Transverse colon (tissue), 4 donors: ENCODE results near the gene DHRS1. TPM values are rescaled to one million over a fixed set of nuclear protein-coding genes. Genes with fewer than 3 reads are reported as not detected.
"Not testable (repeated sequence)": the region's sequence is repeated elsewhere in the genome, so short reads cannot be mapped to it uniquely, and the experiment has no call there.

Experiments
- DNase-seq: peaks from one replicate; pipeline ENCODE4 v3.0.0-alpha.2; 2019
- H3K27ac ChIP-seq, 4 donors: fragments of 200-600 bp; sonication (generic); 2 replicates each; pipeline ENCODE4 v1.5.1; 2016 to 2018; ENCODE audit warnings: inconsistent platforms in 4 of 4
- H3K27me3 ChIP-seq: fragments of 200-600 bp; sonication (generic); 2 replicates; pipeline ENCODE4 v1.5.1; 2017; ENCODE audit warnings: inconsistent platforms
- H3K36me3 ChIP-seq, 4 donors: fragments of 200-600 bp; sonication (generic); 2 replicates each; pipeline ENCODE4 v1.5.1; 2017 to 2019; ENCODE audit warnings: inconsistent platforms in 4 of 4
- H3K4me1 ChIP-seq, 4 donors: fragments of 200-600 bp; sonication (generic); 2 replicates each; pipeline ENCODE4 v1.5.1; 2017 to 2020; ENCODE audit warnings: inconsistent platforms in 4 of 4
- H3K4me3 ChIP-seq, 4 donors: fragments of 200-600 bp; sonication (generic); 1 replicate in 1 of 4; 2 replicates in 3 of 4; pipeline versions ENCODE4 v1.5.1 to v1.6.1; 2017 to 2019; ENCODE audit warnings: inconsistent platforms in 4 of 4
- H3K9me3 ChIP-seq, 2 donors: fragments of 200-600 bp; sonication (generic); 2 replicates each; pipeline ENCODE4 v1.5.1; 2017 to 2019; ENCODE audit warnings: inconsistent platforms in 2 of 2
- EP300 ChIP-seq: sonication (generic); formaldehyde crosslinking; IDR thresholded peaks from one replicate; pipeline ENCODE4 v1.6.1; 2017; ENCODE audit warnings: antibody characterized with exemption, low read depth
- POLR2A ChIP-seq: fragments of 450-650 bp; IDR thresholded peaks from one replicate; pipeline ENCODE4 v1.6.1; 2016; ENCODE audit warnings: antibody characterized with exemption, mild to moderate bottlenecking, moderate library complexity
- POLR2AphosphoS5 ChIP-seq, 3 donors: sonication (generic); formaldehyde crosslinking; IDR thresholded peaks; one replicate each; pipeline ENCODE4 v1.6.1; 2016; ENCODE audit warnings: antibody characterized with exemption in 3 of 3
- WGBS, 2 donors: methylation state at CpG; one replicate each; pipeline ENCODE4 v1.1.5; 2018; ENCODE audit warnings: low coverage in 1 of 2; 5-methylcytosine and 5-hydroxymethylcytosine counted together
- in situ Hi-C, 4 donors: fragments of 200-750 bp; cut with MboI; loops; one replicate each; pipeline versions ENCODE4 v1.15.0 to v1.15.1; 2017; ENCODE audit warnings: low sequenced_read_pairs in 3 of 4, low pct_ligation_motif_present in 1 of 4, low pct_unique_long_range_greater_than_20kb in 1 of 4
- intact Hi-C: fragments of 100-400 bp; cut with DNase I; formaldehyde crosslinking; loops from one replicate; pipeline ENCODE4 v1.15.1; 2023; ENCODE audit warnings: low total_unique reads
- total RNA-seq, 4 donors: library from RNA; depleted of rRNA; stranded (reverse); fragments of >200 nt; gene quantifications; one replicate each; pipeline ENCODE4 v1.1.0, GENCODE V29; 2016
- TF ChIP-seq, protein P1 (sequence below), 5 experiments: fragments of 200-600 bp in 3 of 5; fragments of 450-650 bp in 2 of 5; sonication (generic) in 3 of 5; IDR thresholded peaks; 1 replicate in 2 of 5; 2 replicates in 3 of 5; pipeline ENCODE4 v1.5.1; 2016 to 2017; ENCODE audit warnings: antibody characterized with exemption in 5 of 5, inconsistent platforms in 3 of 5, mild to moderate bottlenecking in 2 of 5, moderate library complexity in 1 of 5

DHRS1 gene
- total RNA-seq, 4 donors from 2014 or later = 84.2 to 106 (median 94.6) TPM

DNA sequence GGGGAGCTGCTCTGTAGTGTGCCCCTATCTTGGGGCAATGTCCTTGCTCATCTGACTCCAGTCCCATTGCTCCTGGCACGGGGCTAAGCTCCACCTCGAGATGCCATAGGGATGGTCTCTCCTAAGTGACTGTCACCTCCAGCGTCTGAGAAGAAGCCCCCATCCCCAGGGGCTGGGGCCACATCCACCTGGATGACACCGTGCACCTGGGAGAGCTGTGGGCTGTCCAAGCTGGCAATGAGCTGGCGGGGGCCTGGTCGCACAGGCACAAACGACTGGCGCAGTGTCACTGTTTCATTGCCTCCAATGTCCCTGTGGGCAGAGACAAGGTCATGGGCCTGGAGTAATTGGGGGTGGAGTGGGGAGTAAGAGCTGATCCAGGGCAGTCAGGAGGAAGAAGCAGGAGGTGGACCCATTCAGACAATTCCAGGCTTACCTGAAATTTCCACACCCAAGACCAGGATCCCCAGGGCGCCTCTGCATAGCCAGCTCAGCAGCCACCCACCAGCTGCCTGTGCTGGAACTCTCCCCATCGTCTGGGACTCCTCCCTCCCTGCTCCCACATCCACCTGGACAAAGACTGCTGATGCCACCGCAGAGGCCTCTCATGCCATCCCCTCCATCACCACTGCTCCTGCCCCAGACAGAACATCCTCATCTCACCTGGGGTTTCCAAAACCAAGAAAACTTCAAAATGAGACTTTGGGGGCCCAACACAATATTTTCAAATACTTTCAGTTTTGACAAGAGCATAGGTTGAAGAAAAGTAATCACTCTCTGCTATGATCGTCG, 50.2 kb downstream of the DHRS1 start:
- in situ Hi-C loops = loop anchor here (5.0 to 25.0 kb wide), 3 partner anchors 43 to 188 kb away; partner anchors contain the start of genes CBLN3 (in 3 of the 4), KHNYN (in 3 of the 4) and SDR39U1 (in 3 of the 4)
- Histone ChIP-seq H3K36me3 (no peaks in the 10 kb centered on the region), H3K27ac (no peak overlapping the region), H3K4me3 (no peak overlapping the region), H3K4me1 (no peaks in the 10 kb centered on the region), H3K27me3 (no peaks in the 10 kb centered on the region), H3K9me3 (no peaks in the 10 kb centered on the region)
- WGBS, 2 donors = 67% methylated on average over 9 of the region's 13 CpGs; no CpG with 5 or more reads in 1 of the 2 donors
- intact Hi-C loops = no loop called here
- peak; percentile 3 for DNase-seq
- TF ChIP-seq POLR2AphosphoS5 (IDR thresholded peaks at IDR 0.05) (no peak), POLR2A (no peak)
- TF ChIP-seq, protein P1, sequence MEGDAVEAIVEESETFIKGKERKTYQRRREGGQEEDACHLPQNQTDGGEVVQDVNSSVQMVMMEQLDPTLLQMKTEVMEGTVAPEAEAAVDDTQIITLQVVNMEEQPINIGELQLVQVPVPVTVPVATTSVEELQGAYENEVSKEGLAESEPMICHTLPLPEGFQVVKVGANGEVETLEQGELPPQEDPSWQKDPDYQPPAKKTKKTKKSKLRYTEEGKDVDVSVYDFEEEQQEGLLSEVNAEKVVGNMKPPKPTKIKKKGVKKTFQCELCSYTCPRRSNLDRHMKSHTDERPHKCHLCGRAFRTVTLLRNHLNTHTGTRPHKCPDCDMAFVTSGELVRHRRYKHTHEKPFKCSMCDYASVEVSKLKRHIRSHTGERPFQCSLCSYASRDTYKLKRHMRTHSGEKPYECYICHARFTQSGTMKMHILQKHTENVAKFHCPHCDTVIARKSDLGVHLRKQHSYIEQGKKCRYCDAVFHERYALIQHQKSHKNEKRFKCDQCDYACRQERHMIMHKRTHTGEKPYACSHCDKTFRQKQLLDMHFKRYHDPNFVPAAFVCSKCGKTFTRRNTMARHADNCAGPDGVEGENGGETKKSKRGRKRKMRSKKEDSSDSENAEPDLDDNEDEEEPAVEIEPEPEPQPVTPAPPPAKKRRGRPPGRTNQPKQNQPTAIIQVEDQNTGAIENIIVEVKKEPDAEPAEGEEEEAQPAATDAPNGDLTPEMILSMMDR (IDR thresholded peaks at IDR 0.05) = no peak

DNA sequence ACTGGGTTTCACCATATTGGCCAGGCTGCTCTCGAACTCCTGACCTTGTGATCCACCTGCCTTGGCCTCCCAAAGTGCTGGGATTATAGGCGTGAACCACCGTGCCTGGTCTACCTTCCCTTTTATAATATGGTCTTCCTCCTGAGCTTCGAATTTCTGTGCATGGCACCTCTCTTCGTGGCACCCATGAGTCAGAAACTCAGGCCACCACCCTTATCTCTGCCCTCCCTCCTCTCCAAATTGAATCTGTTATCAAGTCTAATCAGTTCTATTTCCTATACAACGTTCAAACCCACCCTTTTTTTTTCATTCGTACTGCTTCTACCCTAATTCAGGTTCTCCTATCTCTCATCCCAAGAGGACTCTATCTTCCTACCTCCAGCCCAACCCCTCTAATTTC, 52.2 kb downstream of the DHRS1 start:
- H3K4me3 ChIP-seq = no peak overlapping the region
- H3K9me3 ChIP-seq = no peaks in the 10 kb centered on the region
- H3K4me1 ChIP-seq = peaks cover 4 to 8% (median 6%) of the 10 kb centered on the region in 4 donors
- intact Hi-C loops (no loop called here), in situ Hi-C loops (loop anchor here (5.0 to 25.0 kb wide), 3 partner anchors 45 to 190 kb away; partner anchors contain the start of genes CBLN3 (in 3 of the 4), KHNYN (in 3 of the 4) and SDR39U1 (in 3 of the 4))
- peak overlapping the region in 1 of 4 donors; percentile 42 for H3K27ac ChIP-seq
- no peaks in the 10 kb centered on the region for H3K36me3 ChIP-seq
- 75% methylated on average over 7 of the region's 7 CpGs; no CpG with 5 or more reads in 1 of the 2 donors for WGBS, 2 donors
- no peaks in the 10 kb centered on the region for H3K27me3 ChIP-seq
- no peak for DNase-seq
- TF ChIP-seq, protein P1 (IDR thresholded peaks at IDR 0.05) = no peak
- TF ChIP-seq POLR2AphosphoS5 (IDR thresholded peaks at IDR 0.05) = no peak
- TF ChIP-seq EP300 = no peak
- TF ChIP-seq POLR2A = no peak

DNA sequence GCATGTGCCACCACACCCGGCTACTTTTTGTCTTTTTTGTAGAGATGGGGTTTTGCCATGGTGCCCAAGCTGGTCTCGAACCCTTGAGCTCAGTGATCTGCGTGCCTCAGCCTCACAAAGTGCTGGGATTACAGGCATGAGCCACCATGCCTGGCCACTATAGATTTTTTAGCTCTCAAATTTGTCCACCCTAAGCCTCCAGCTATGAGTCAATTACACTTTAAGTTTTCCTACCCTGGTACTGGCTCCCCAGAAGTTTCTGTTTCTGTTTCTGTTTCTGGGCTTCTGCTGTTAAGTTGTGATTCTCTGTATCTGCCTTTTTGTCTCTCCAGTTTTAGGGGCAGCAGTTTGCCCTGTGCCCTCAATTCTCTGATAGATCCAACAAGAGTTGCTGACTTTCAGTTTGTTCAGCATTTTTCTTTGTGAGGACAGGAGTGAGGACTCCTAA, 52.8 kb downstream of the DHRS1 start:
- H3K36me3 ChIP-seq = no peaks in the 10 kb centered on the region
- in situ Hi-C loops (loop anchor here (5.0 to 25.0 kb wide), 3 partner anchors 46 to 191 kb away; partner anchors contain the start of genes CBLN3 (in 3 of the 4), KHNYN (in 3 of the 4) and SDR39U1 (in 3 of the 4)), intact Hi-C loops (no loop called here)
- H3K9me3 ChIP-seq = no peaks in the 10 kb centered on the region
- TF ChIP-seq POLR2AphosphoS5 (IDR thresholded peaks at IDR 0.05) (no peak), EP300 (no peak), POLR2A (no peak)
- TF ChIP-seq, protein P1 (IDR thresholded peaks at IDR 0.05) = no peak
- peaks cover 4 to 9% (median 8%) of the 10 kb centered on the region in 4 donors for H3K4me1 ChIP-seq
- peak; percentile 5 for DNase-seq
- no peak overlapping the region for H3K4me3 ChIP-seq
- 75% methylated on average over 3 of the region's 3 CpGs; no CpG with 5 or more reads in 1 of the 2 donors for WGBS, 2 donors
- no peaks in the 10 kb centered on the region for H3K27me3 ChIP-seq
- H3K27ac ChIP-seq = peak overlapping the region in 1 of 4 donors; percentile 42

DNA sequence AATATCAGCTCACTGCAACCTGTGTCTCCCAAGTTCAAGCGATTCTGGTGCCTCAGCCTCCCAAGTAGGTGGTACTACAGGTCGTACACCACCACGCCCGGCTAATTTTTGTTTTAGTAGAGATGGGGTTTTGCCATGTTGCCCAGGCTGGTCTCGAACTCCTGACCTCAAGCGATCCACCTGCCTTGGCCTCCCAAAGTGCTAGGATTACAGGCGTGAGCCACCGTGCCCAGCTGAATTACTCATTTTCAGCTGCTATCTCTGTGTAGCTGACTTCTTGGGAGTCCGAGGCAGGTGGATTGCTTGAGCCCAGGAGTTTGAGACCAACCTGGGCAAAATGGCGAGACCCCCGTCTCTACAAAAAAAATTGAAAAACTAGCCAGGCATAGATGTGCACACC, 54.2 kb downstream of the DHRS1 start:
- in situ Hi-C loops = loop anchor here (5.0 to 25.0 kb wide), 3 partner anchors 47 to 192 kb away; partner anchors contain the start of genes CBLN3 (in 3 of the 4), KHNYN (in 3 of the 4) and SDR39U1 (in 3 of the 4)
- H3K9me3 ChIP-seq, H3K4me3 ChIP-seq, H3K36me3 ChIP-seq, H3K27me3 ChIP-seq, intact Hi-C loops, H3K27ac ChIP-seq: not testable (repeated sequence)
- H3K4me1 ChIP-seq = peaks cover 17 to 24% (median 22%) of the 10 kb centered on the region in 4 donors
- 80 to 95% methylated on average over 1 to 11 of the region's 11 CpGs for WGBS, 2 donors
- DNase-seq = peak; percentile 4
